ENCODE results near the gene JAK2. TPM values are rescaled to one million over a fixed set of nuclear protein-coding genes. Genes with fewer than 3 reads are reported as not detected.

JAK2 gene
- total and polyA plus RNA-seq, 2 donors (not counting 3 experiments of a cell fraction or from before 2014, with no cell fraction given) = 2.1 to 10.3 TPM

- dilution Hi-C loops (cut with MboI; ENCODE audit: extremely low pct_ligation_motif_present, low sequenced_read_pairs) = no loop called here
- CTCF ChIA-PET = interaction anchor here (1.6 kb wide), 1 partner anchor 13 kb away, joined by 3 read pairs; no protein-coding TSS in a partner anchor
- no peak for FAIRE-seq
Measured at GRCh38 chr9:5041390-5042115, 56.5 kb downstream of the JAK2 start.

More at GRCh38 chr9:5041390-5042115, 56.5 kb downstream of the JAK2 start:
- POLR2A ChIA-PET = no interaction called here
- Histone ChIP-seq H3K9me1 (replicated peaks; ENCODE audit: control insufficient read depth, extremely low read depth, insufficient read depth, low read length) (no peaks in the 10 kb centered on the region), H3K9me3 (replicated peaks; ENCODE audit: control insufficient read depth, insufficient read depth, low read length) (no peaks in the 10 kb centered on the region), H3K9ac (replicated peaks; ENCODE audit: extremely low read depth, insufficient read depth, low read length) (no peak overlapping the region), H3K27me3 (ENCODE audit: control insufficient read depth in 2 of 2, insufficient read depth in 2 of 2, low read length in 2 of 2) (no peaks in the 10 kb centered on the region), H2AFZ (ENCODE audit: low read depth, low read length) (no peak overlapping the region), H3K4me3 (replicated peaks in 1 of 3; ENCODE audit: insufficient read depth in 1 of 3, low read depth in 1 of 3, low read length in 3 of 3) (no peak overlapping the region), H3K79me2 (ENCODE audit: control insufficient read depth, insufficient read depth, low read length) (no peaks in the 10 kb centered on the region), H3K4me2 (ENCODE audit: insufficient read depth, low read length) (no peak overlapping the region), H3K4me1 (ENCODE audit: control insufficient read depth, extremely low read depth, insufficient read depth, low read length) (peaks cover 3% of the 10 kb centered on the region), H3K27ac (ENCODE audit: insufficient read depth, low read depth, low read length) (no peak overlapping the region), H4K20me1 (replicated peaks; ENCODE audit: control insufficient read depth, extremely low read depth, insufficient read depth, low read length) (no peaks in the 10 kb centered on the region), H3K36me3 (ENCODE audit: control insufficient read depth in 2 of 2, extremely low read depth in 1 of 2, insufficient read depth in 2 of 2, low read length in 2 of 2) (peaks cover 0 to 3% of the 10 kb centered on the region in 2 experiments)
- no peak for TF ChIP-seq JUN (IDR thresholded peaks at IDR 0.05; ENCODE audit: borderline replicate concordance, insufficient read depth, insufficient read length, low read depth)
- TF ChIP-seq CTCF (IDR thresholded peaks at IDR 0.05; ENCODE audit: extremely low read depth in 1 of 2, insufficient read depth in 1 of 2, low read depth in 1 of 2, low read length in 2 of 2) = no peak
- no peak for TF ChIP-seq POLR2AphosphoS5 (IDR thresholded peaks at IDR 0.05; ENCODE audit: insufficient read depth, low read depth, low read length)
- TF ChIP-seq MAX (IDR thresholded peaks at IDR 0.05; ENCODE audit: insufficient read depth, insufficient read length) = no peak
- TF ChIP-seq EZH2 (IDR thresholded peaks at IDR 0.05; ENCODE audit: borderline replicate concordance, low read depth, low read length, severe bottlenecking) = no peak
- TF ChIP-seq GATA2 (IDR thresholded peaks at IDR 0.05; ENCODE audit: insufficient read depth, insufficient read length, low read depth, low read length) = no peak
- no TSS peak for BruUV-seq (replicated peaks)
- intact Hi-C loops (cut with micrococcal nuclease) = no loop called here
- no peak for DNase-seq (ENCODE audit: low read depth, low spot score)
